Trophoblast cell (in vitro differentiated cells and primary cell): Measurements from ENCODE around the gene SMARCC2.
A peak's percentile ranks its signal among the peaks of the same experiment; 100 is the strongest.

Experiments used
- DNase-seq, 2 donors: peaks; one replicate each; pipeline ENCODE4 v3.0.0-alpha.2; 2016
- H2AFZ ChIP-seq: 2 replicates; pipeline ENCODE4 v1.6.1; 2013; ENCODE audit warnings: low read length, moderate library complexity, mild to moderate bottlenecking; ENCODE audit not compliant: insufficient read depth, poor library complexity
- H2AK5ac ChIP-seq: 2 replicates; pipeline ENCODE4 v1.6.1; 2013; ENCODE audit warnings: mild to moderate bottlenecking, low read length
- H2BK120ac ChIP-seq: 2 replicates; pipeline ENCODE4 v1.6.1; 2013; ENCODE audit warnings: low read length, mild to moderate bottlenecking, moderate library complexity; ENCODE audit not compliant: insufficient read depth, poor library complexity
- H2BK12ac ChIP-seq: 2 replicates; pipeline ENCODE4 v1.6.1; 2013; ENCODE audit warnings: mild to moderate bottlenecking, low read length, moderate library complexity
- H2BK5ac ChIP-seq: 2 replicates; pipeline ENCODE4 v1.6.1; 2013; ENCODE audit warnings: low read length, low read depth, moderate library complexity, mild to moderate bottlenecking; ENCODE audit not compliant: poor library complexity
- H3K14ac ChIP-seq: 2 replicates; pipeline ENCODE4 v1.6.1; 2013; ENCODE audit warnings: mild to moderate bottlenecking, low read length
- H3K18ac ChIP-seq: 2 replicates; pipeline ENCODE4 v1.6.1; 2013; ENCODE audit warnings: mild to moderate bottlenecking, low read length
- H3K23ac ChIP-seq: 2 replicates; pipeline ENCODE4 v1.6.1; 2013; ENCODE audit warnings: low read length
- H3K27ac ChIP-seq: 2 replicates; pipeline ENCODE4 v1.5.1; 2013; ENCODE audit warnings: low read depth, mild to moderate bottlenecking, inconsistent platforms, low read length, moderate library complexity
- H3K27me3 ChIP-seq: 2 replicates; pipeline ENCODE4 v1.6.1; 2013; ENCODE audit warnings: inconsistent platforms, mild to moderate bottlenecking, low read length, moderate library complexity; ENCODE audit not compliant: insufficient read depth
- H3K36me3 ChIP-seq, 2 experiments: 1 replicate in 1 of 2; 2 replicates in 1 of 2; pipeline ENCODE4 v1.6.1; 2013; ENCODE audit warnings: low read length in 2 of 2, mild to moderate bottlenecking in 2 of 2, moderate library complexity in 1 of 2; ENCODE audit not compliant: insufficient read depth in 2 of 2, control insufficient read depth in 1 of 2
- H3K4ac ChIP-seq: 2 replicates; pipeline ENCODE4 v1.6.1; 2013; ENCODE audit warnings: low read depth, mild to moderate bottlenecking, low read length, moderate library complexity
- H3K4me1 ChIP-seq, 2 experiments: 1 replicate in 1 of 2; 2 replicates in 1 of 2; pipeline ENCODE4 v1.6.1; 2013; ENCODE audit warnings: low read length in 2 of 2, mild to moderate bottlenecking in 2 of 2, moderate library complexity in 1 of 2; ENCODE audit not compliant: insufficient read depth in 2 of 2, control insufficient read depth in 1 of 2
- H3K4me2 ChIP-seq: 2 replicates; pipeline ENCODE4 v1.6.1; 2013; ENCODE audit warnings: inconsistent platforms, mild to moderate bottlenecking, low read length, moderate library complexity
- H3K4me3 ChIP-seq: 2 replicates; pipeline ENCODE4 v1.5.1; 2013; ENCODE audit warnings: mild to moderate bottlenecking, low read depth, low read length, inconsistent platforms
- H3K79me1 ChIP-seq: one replicate; pipeline ENCODE4 v1.6.1; 2013; ENCODE audit warnings: low read length
- H3K79me2 ChIP-seq: 2 replicates; pipeline ENCODE4 v1.6.1; 2013; ENCODE audit warnings: low read length, mild to moderate bottlenecking; ENCODE audit not compliant: control insufficient read depth, insufficient read depth, poor library complexity
- H3K9ac ChIP-seq: 2 replicates; pipeline ENCODE4 v1.6.1; 2013; ENCODE audit warnings: mild to moderate bottlenecking, low read length
- H3K9me3 ChIP-seq: 2 replicates; pipeline ENCODE4 v1.6.1; 2013; ENCODE audit warnings: low read depth, mild to moderate bottlenecking, control low read depth, inconsistent platforms, low read length; ENCODE audit not compliant: insufficient read depth
- H4K12ac ChIP-seq: 2 replicates; pipeline ENCODE4 v1.6.1; 2013; ENCODE audit warnings: low read depth, mild to moderate bottlenecking, low read length, moderate library complexity
- H4K8ac ChIP-seq: 2 replicates; pipeline ENCODE4 v1.6.1; 2013; ENCODE audit warnings: low read depth, mild to moderate bottlenecking, low read length, moderate library complexity
- H4K91ac ChIP-seq: one replicate; pipeline ENCODE4 v1.6.1; 2013; ENCODE audit warnings: low read depth, mild to moderate bottlenecking, low read length, moderate library complexity
- WGBS: extraction: QIAGEN DNeasy Blood & Tissue Kit; methylation state at CpG from one replicate; pipeline ENCODE4 v1.1.7; 2013; ENCODE audit warnings: missing lambda C conversion rate; ENCODE audit not compliant: insufficient read length, insufficient coverage; ENCODE audit errors: extremely low coverage; 5-methylcytosine and 5-hydroxymethylcytosine counted together

SMARCC2 gene

GRCh38 chr12:56222531-56222895, 33.2 kb upstream of the SMARCC2 start:
- Histone ChIP-seq H3K18ac (peak overlapping the region; percentile 95), H2BK120ac (peak overlapping the region; percentile 48), H3K4me2 (peak overlapping the region; percentile 78), H3K14ac (peak overlapping the region; percentile 81), H3K79me1 (peaks cover 15% of the 10 kb centered on the region), H2BK12ac (peak overlapping the region; percentile 28), H3K36me3 (peaks cover 2% of the 10 kb centered on the region in 2 experiments), H3K79me2 (peaks cover 6% of the 10 kb centered on the region), H3K4me1 (peaks cover 2 to 19% of the 10 kb centered on the region in 2 experiments), H4K91ac (peak overlapping the region; percentile 90), H2BK5ac (peak overlapping the region; percentile 82), H3K9ac (peak overlapping the region; percentile 24), H3K9me3 (peaks cover 3% of the 10 kb centered on the region), H2AFZ (peak overlapping the region; percentile 82), H3K4ac (peak overlapping the region; percentile 65), H4K8ac (peak overlapping the region; percentile 98), H4K12ac (peak overlapping the region; percentile 85), H3K23ac (no peak overlapping the region), H3K4me3 (no peak overlapping the region), H2AK5ac (peak overlapping the region; percentile 98), H3K27ac (peak overlapping the region; percentile 98), H3K27me3 (no peaks in the 10 kb centered on the region)
- WGBS = no CpG with 5 or more reads among the region's 4 CpGs
- DNase-seq = peak in 1 of 2 donors; percentile 40

- H3K27ac ChIP-seq = peak within 1 kb of the TSS; percentile 98
- H2BK5ac ChIP-seq = peak within 1 kb of the TSS; percentile 82
- peaks cover 2 to 19% of the 10 kb centered on the region in 2 experiments for H3K4me1 ChIP-seq
- peak within 1 kb of the TSS; percentile 90 for H4K91ac ChIP-seq
- H3K23ac ChIP-seq = no peak within 1 kb of the TSS
- H3K14ac ChIP-seq = peak within 1 kb of the TSS; percentile 81
- H2AK5ac ChIP-seq = peak within 1 kb of the TSS; percentile 98
- H3K18ac ChIP-seq = peak within 1 kb of the TSS; percentile 95
- peak within 1 kb of the TSS; percentile 98 for H4K8ac ChIP-seq
- peak within 1 kb of the TSS; percentile 65 for H3K4ac ChIP-seq
- peaks cover 2 to 3% of the 10 kb centered on the region in 2 experiments for H3K36me3 ChIP-seq
- H3K9me3 ChIP-seq = peaks cover 3% of the 10 kb centered on the region
- no CpG with 5 or more reads among the region's 42 CpGs for WGBS
- peak within 1 kb of the TSS; percentile 28 for H2BK12ac ChIP-seq
- H3K79me2 ChIP-seq = peaks cover 7% of the 10 kb centered on the region
- peak within 1 kb of the TSS; percentile 79 for H3K4me3 ChIP-seq
- peak within 1 kb of the TSS; percentile 48 for H2BK120ac ChIP-seq
- H3K27me3 ChIP-seq = no peaks in the 10 kb centered on the region
- peak within 1 kb of the TSS; percentile 83 for H3K9ac ChIP-seq
- peaks cover 15% of the 10 kb centered on the region for H3K79me1 ChIP-seq
- peak within 1 kb of the TSS; percentile 94 for H3K4me2 ChIP-seq
- H2AFZ ChIP-seq = peak within 1 kb of the TSS; percentile 82
- peak; percentile 98 to 99 for DNase-seq
- H4K12ac ChIP-seq = peak within 1 kb of the TSS; percentile 85
Measured at GRCh38 chr12:56221757-56222530, 32.7 kb upstream of the SMARCC2 start, which contains the start of gene RNF41. Gene RNF41, minus strand, starts transcription at chr12:56221922. Its CDS starts 7,875 bp downstream, at chr12:56214047.

DNA sequence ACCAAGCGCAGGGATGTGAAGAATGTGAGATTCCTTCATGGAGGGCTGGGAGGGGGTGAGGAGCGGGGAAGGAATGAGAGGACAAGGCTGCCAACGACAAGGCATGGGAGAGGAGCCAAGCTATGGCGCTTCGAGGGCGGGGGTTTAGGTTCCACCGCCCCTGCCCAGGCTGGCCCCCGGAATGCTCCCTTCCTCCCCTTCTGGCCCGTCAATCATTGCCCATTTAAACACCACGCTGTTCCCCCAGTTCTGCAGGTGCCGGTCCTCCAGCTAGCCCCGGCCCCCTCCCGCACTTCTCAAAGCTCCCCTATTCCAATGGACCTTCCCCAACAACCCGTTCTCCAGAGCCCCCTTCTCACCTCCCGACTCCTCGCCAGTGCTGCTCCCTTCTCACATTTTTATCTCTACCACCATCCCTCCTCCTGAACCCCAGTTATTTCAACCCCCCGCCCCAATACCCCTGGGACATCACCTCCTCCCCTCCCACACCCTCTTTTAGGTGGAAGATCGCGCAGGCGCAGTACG, 32.0 kb upstream of the SMARCC2 start:
- peak; percentile 34 to 67 for DNase-seq
- Histone ChIP-seq H3K23ac (no peak overlapping the region), H3K36me3 (peaks cover 3 to 7% of the 10 kb centered on the region in 2 experiments), H2AFZ (peak overlapping the region; percentile 32), H4K91ac (peak overlapping the region; percentile 28), H3K9me3 (peaks cover 3% of the 10 kb centered on the region), H3K9ac (peak overlapping the region; percentile 79), H3K14ac (peak overlapping the region; percentile 69), H3K4me3 (peak overlapping the region; percentile 79), H3K4me2 (peak overlapping the region; percentile 94), H3K79me2 (peaks cover 7% of the 10 kb centered on the region), H2AK5ac (no peak overlapping the region), H3K4ac (peak overlapping the region; percentile 31), H3K18ac (peak overlapping the region; percentile 67), H4K8ac (peak overlapping the region; percentile 59), H3K4me1 (peaks cover 2 to 19% of the 10 kb centered on the region in 2 experiments), H3K79me1 (peaks cover 15% of the 10 kb centered on the region), H2BK12ac (no peak overlapping the region), H2BK5ac (peak overlapping the region; percentile 46), H2BK120ac (peak overlapping the region; percentile 9), H3K27me3 (no peaks in the 10 kb centered on the region), H4K12ac (peak overlapping the region; percentile 38), H3K27ac (peak overlapping the region; percentile 90)
- no CpG with 5 or more reads among the region's 21 CpGs for WGBS

GRCh38 chr12:56220611-56221231, 31.4 kb upstream of the SMARCC2 start:
- H4K91ac ChIP-seq = peak overlapping the region; percentile 28
- H3K18ac ChIP-seq = peak overlapping the region; percentile 31
- no peak overlapping the region for H3K23ac ChIP-seq
- peaks cover 4 to 8% of the 10 kb centered on the region in 2 experiments for H3K36me3 ChIP-seq
- H2BK5ac ChIP-seq = peak overlapping the region; percentile 46
- peak overlapping the region; percentile 9 for H2BK120ac ChIP-seq
- peak overlapping the region; percentile 32 for H2AFZ ChIP-seq
- H3K4me3 ChIP-seq = peak overlapping the region; percentile 79
- H3K4me1 ChIP-seq = peaks cover 2 to 19% of the 10 kb centered on the region in 2 experiments
- peak overlapping the region; percentile 59 for H4K8ac ChIP-seq
- peak overlapping the region; percentile 31 for H3K4ac ChIP-seq
- H3K27ac ChIP-seq = peak overlapping the region; percentile 90
- no peak overlapping the region for H2BK12ac ChIP-seq
- H3K27me3 ChIP-seq = no peaks in the 10 kb centered on the region
- peak overlapping the region; percentile 94 for H3K4me2 ChIP-seq
- peaks cover 7% of the 10 kb centered on the region for H3K79me2 ChIP-seq
- H3K9me3 ChIP-seq = peaks cover 3% of the 10 kb centered on the region
- WGBS = no CpG with 5 or more reads among the region's 10 CpGs
- H4K12ac ChIP-seq = no peak overlapping the region
- H3K9ac ChIP-seq = peak overlapping the region; percentile 79
- DNase-seq = peak; percentile 26 to 64
- H3K14ac ChIP-seq = peak overlapping the region; percentile 69
- no peak overlapping the region for H2AK5ac ChIP-seq
- peaks cover 15% of the 10 kb centered on the region for H3K79me1 ChIP-seq
